Trophoblast cell (in vitro differentiated cells and primary cell): ENCODE measurements around the gene KHDC1. TPM values are rescaled to one million over a fixed set of nuclear protein-coding genes. Genes with fewer than 3 reads are reported as not detected.
"Not testable (repeated sequence)": the region's sequence is repeated elsewhere in the genome, so short reads cannot be mapped to it uniquely, and the experiment has no call there.

ENCODE experiments used
- DNase-seq, 2 donors: peaks; one replicate each; pipeline ENCODE4 v3.0.0-alpha.2; 2016
- H2AFZ ChIP-seq: 2 replicates; pipeline ENCODE4 v1.6.1; 2013; ENCODE audit warnings: low read length, moderate library complexity, mild to moderate bottlenecking; ENCODE audit not compliant: insufficient read depth, poor library complexity
- H2AK5ac ChIP-seq: 2 replicates; pipeline ENCODE4 v1.6.1; 2013; ENCODE audit warnings: mild to moderate bottlenecking, low read length
- H2BK120ac ChIP-seq: 2 replicates; pipeline ENCODE4 v1.6.1; 2013; ENCODE audit warnings: low read length, mild to moderate bottlenecking, moderate library complexity; ENCODE audit not compliant: insufficient read depth, poor library complexity
- H2BK12ac ChIP-seq: 2 replicates; pipeline ENCODE4 v1.6.1; 2013; ENCODE audit warnings: mild to moderate bottlenecking, low read length, moderate library complexity
- H2BK5ac ChIP-seq: 2 replicates; pipeline ENCODE4 v1.6.1; 2013; ENCODE audit warnings: low read length, low read depth, moderate library complexity, mild to moderate bottlenecking; ENCODE audit not compliant: poor library complexity
- H3K14ac ChIP-seq: 2 replicates; pipeline ENCODE4 v1.6.1; 2013; ENCODE audit warnings: mild to moderate bottlenecking, low read length
- H3K18ac ChIP-seq: 2 replicates; pipeline ENCODE4 v1.6.1; 2013; ENCODE audit warnings: mild to moderate bottlenecking, low read length
- H3K23ac ChIP-seq: 2 replicates; pipeline ENCODE4 v1.6.1; 2013; ENCODE audit warnings: low read length
- H3K27ac ChIP-seq: 2 replicates; pipeline ENCODE4 v1.5.1; 2013; ENCODE audit warnings: low read depth, mild to moderate bottlenecking, inconsistent platforms, low read length, moderate library complexity
- H3K27me3 ChIP-seq: 2 replicates; pipeline ENCODE4 v1.6.1; 2013; ENCODE audit warnings: inconsistent platforms, mild to moderate bottlenecking, low read length, moderate library complexity; ENCODE audit not compliant: insufficient read depth
- H3K36me3 ChIP-seq, 2 experiments: 1 replicate in 1 of 2; 2 replicates in 1 of 2; pipeline ENCODE4 v1.6.1; 2013; ENCODE audit warnings: low read length in 2 of 2, mild to moderate bottlenecking in 2 of 2, moderate library complexity in 1 of 2; ENCODE audit not compliant: insufficient read depth in 2 of 2, control insufficient read depth in 1 of 2
- H3K4ac ChIP-seq: 2 replicates; pipeline ENCODE4 v1.6.1; 2013; ENCODE audit warnings: low read depth, mild to moderate bottlenecking, low read length, moderate library complexity
- H3K4me1 ChIP-seq, 2 experiments: 1 replicate in 1 of 2; 2 replicates in 1 of 2; pipeline ENCODE4 v1.6.1; 2013; ENCODE audit warnings: low read length in 2 of 2, mild to moderate bottlenecking in 2 of 2, moderate library complexity in 1 of 2; ENCODE audit not compliant: insufficient read depth in 2 of 2, control insufficient read depth in 1 of 2
- H3K4me2 ChIP-seq: 2 replicates; pipeline ENCODE4 v1.6.1; 2013; ENCODE audit warnings: inconsistent platforms, mild to moderate bottlenecking, low read length, moderate library complexity
- H3K4me3 ChIP-seq: 2 replicates; pipeline ENCODE4 v1.5.1; 2013; ENCODE audit warnings: mild to moderate bottlenecking, low read depth, low read length, inconsistent platforms
- H3K79me1 ChIP-seq: one replicate; pipeline ENCODE4 v1.6.1; 2013; ENCODE audit warnings: low read length
- H3K79me2 ChIP-seq: 2 replicates; pipeline ENCODE4 v1.6.1; 2013; ENCODE audit warnings: low read length, mild to moderate bottlenecking; ENCODE audit not compliant: control insufficient read depth, insufficient read depth, poor library complexity
- H3K9ac ChIP-seq: 2 replicates; pipeline ENCODE4 v1.6.1; 2013; ENCODE audit warnings: mild to moderate bottlenecking, low read length
- H3K9me3 ChIP-seq: 2 replicates; pipeline ENCODE4 v1.6.1; 2013; ENCODE audit warnings: low read depth, mild to moderate bottlenecking, control low read depth, inconsistent platforms, low read length; ENCODE audit not compliant: insufficient read depth
- H4K12ac ChIP-seq: 2 replicates; pipeline ENCODE4 v1.6.1; 2013; ENCODE audit warnings: low read depth, mild to moderate bottlenecking, low read length, moderate library complexity
- H4K8ac ChIP-seq: 2 replicates; pipeline ENCODE4 v1.6.1; 2013; ENCODE audit warnings: low read depth, mild to moderate bottlenecking, low read length, moderate library complexity
- H4K91ac ChIP-seq: one replicate; pipeline ENCODE4 v1.6.1; 2013; ENCODE audit warnings: low read depth, mild to moderate bottlenecking, low read length, moderate library complexity
- whole genome bisulfite sequencing: extraction: QIAGEN DNeasy Blood & Tissue Kit; methylation state at CpG from one replicate; pipeline ENCODE4 v1.1.7; 2013; ENCODE audit warnings: missing lambda C conversion rate; ENCODE audit not compliant: insufficient read length, insufficient coverage; ENCODE audit errors: extremely low coverage; 5-methylcytosine and 5-hydroxymethylcytosine counted together
- polyA plus RNA-seq: library from polyadenylated mRNA; stranded (reverse); fragments of 200-250 nt; gene quantifications from 2 replicates; pipeline ENCODE4 v1.2.3, GENCODE V29; 2013

The KHDC1 gene, protein sequence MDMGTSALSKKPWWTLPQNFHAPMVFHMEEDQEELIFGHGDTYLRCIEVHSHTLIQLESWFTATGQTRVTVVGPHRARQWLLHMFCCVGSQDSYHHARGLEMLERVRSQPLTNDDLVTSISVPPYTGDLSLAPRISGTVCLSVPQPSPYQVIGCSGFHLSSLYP
- polyA plus RNA-seq = 2.2 and 2.4 TPM in 2 replicates

DNA sequence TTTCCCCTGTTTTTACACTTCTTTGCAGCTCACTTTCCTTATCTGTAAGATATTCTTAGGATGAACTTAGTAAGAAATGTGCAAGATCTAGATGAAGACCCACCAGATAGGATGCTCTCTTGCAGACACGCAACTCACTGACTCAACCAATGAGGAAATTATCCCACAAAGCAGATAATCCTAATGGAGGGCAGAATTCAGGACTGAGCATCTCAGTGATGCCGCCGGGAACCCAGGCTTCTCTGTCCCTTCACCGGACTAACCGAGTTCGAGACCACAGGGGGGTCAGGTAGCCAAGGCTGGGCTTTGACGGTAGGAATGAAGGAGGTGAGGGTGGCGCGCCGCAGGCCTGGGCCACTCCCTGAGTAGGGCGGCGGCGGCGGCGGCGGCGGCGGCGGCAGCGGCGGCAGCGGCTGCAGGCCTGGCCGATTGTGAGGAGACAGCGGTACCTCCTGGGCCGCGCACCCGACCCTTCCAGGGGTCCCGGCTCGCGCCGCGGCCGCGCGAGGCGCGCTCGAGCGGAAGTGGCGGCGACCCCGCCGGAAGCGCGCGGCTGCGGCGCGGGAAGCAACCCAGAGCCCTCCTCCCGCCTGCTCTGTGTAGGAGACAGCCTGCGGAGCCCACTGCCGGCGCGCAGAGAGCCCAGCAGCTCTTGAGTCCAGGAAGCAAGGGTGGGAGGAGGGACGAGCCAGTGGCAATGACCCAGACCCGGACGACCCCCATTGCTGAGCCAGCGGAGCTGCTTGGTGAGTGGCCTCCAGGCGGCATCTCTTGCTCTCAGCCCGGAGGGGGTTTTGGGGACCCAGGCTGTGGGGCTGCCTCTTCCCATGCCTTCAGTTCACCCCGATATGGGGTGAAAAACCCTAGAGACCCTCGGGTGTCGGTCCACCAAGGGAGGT is at the start of gene KHDC1:
KHDC1 (minus strand) TSS at position 526 of the 899 bp plus-strand sequence. CDS start 20,679 bp downstream, outside the sequence.
- H3K4me3 ChIP-seq = peak within 1 kb of the TSS; percentile 73
- peak within 1 kb of the TSS; percentile 84 for H3K14ac ChIP-seq
- H3K27ac ChIP-seq = peak within 1 kb of the TSS; percentile 48
- H3K9ac ChIP-seq = peak within 1 kb of the TSS; percentile 91
- H3K18ac ChIP-seq = peak within 1 kb of the TSS; percentile 44
- H3K4me1 ChIP-seq = peaks cover 14 to 16% of the 10 kb centered on the region in 2 experiments
- H2AFZ ChIP-seq = peak within 1 kb of the TSS; percentile 62
- no CpG with 5 or more reads among the region's 63 CpGs for WGBS
- H3K4me2 ChIP-seq = peak within 1 kb of the TSS; percentile 78
- H3K4ac ChIP-seq = peak within 1 kb of the TSS; percentile 9
- peak within 1 kb of the TSS; percentile 26 for H2BK120ac ChIP-seq
- H3K79me2 ChIP-seq = peaks cover 7% of the 10 kb centered on the region
- H2BK12ac ChIP-seq = peak within 1 kb of the TSS; percentile 74
- H4K91ac ChIP-seq = peak within 1 kb of the TSS; percentile 90
- peak within 1 kb of the TSS; percentile 100 for H4K12ac ChIP-seq
- no peaks in the 10 kb centered on the region for H3K36me3 ChIP-seq
- no peak within 1 kb of the TSS for H3K23ac ChIP-seq
- H3K9me3 ChIP-seq = no peaks in the 10 kb centered on the region
- peak within 1 kb of the TSS; percentile 94 for H4K8ac ChIP-seq
- H3K79me1 ChIP-seq = peaks cover 9% of the 10 kb centered on the region
- DNase-seq = peak; percentile 1 to 46
- no peaks in the 10 kb centered on the region for H3K27me3 ChIP-seq
- H2AK5ac ChIP-seq = peak within 1 kb of the TSS; percentile 66
- H2BK5ac ChIP-seq = peak within 1 kb of the TSS; percentile 52

DNA sequence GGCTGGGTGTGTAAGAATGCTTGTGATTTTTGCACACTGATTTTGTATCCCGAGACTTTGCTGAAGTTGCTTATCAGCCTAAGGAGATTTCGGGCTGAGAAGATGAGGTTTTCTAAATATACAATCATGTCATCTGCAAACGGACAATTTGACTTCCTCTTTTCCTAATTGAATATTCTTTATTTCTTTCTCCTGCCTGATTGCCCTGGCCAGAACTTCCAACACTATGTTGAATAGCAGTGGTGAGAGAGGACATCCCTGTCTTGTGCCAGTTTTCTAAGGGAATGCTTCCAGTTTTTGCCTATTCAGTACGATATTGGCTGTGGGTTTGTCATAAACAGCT is 47.5 kb upstream of the KHDC1 start:
- not testable (repeated sequence) for H3K14ac ChIP-seq, H4K91ac ChIP-seq, H2BK12ac ChIP-seq, DNase-seq, H2BK120ac ChIP-seq, H3K36me3 ChIP-seq, H3K18ac ChIP-seq, H3K79me2 ChIP-seq, H3K9ac ChIP-seq, H2BK5ac ChIP-seq, H4K12ac ChIP-seq, H3K9me3 ChIP-seq, H3K4me3 ChIP-seq, H3K27ac ChIP-seq, H3K27me3 ChIP-seq, H3K79me1 ChIP-seq, H2AK5ac ChIP-seq, H3K23ac ChIP-seq, H3K4me1 ChIP-seq, H3K4ac ChIP-seq
- no CpG with 5 or more reads among the region's 4 CpGs for WGBS
- Histone ChIP-seq H2AFZ (peak overlapping the region; percentile 34), H3K4me2 (peak overlapping the region; percentile 69), H4K8ac (peak overlapping the region; percentile 92)

DNA sequence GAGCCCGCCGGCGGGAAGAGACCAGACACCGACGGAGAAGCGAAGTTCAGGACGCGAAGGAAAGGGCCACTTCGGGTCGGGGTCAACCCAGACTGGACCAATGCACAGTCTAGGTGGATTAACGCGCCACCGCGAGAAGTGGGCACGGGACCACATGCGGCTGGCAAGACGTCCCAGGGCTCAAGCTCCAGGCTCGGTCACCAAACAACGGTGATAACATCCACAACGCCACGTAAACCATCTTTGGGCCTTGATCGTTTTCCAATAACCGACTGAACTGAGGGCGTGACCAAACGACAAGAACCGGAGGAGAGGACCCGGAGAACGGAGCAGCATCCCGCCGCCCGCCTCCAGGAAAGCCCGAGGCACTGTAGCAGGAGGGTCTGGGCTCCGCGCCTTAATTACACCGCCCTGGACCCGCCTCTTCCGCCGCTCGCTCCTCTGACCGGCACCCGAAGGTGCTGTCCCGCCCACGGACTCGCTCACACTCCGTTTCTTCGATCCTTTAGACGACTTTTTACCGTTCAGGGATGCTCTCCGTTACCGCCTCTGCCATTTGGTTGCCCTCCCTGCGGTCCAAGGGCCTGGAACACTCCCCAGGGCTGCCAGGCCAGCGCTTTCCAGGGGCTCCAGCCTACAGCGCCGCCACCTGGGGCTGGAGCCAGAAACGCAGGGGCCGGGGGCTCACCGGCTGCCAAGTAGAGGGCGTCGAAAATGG is 46.9 kb upstream of the KHDC1 start:
- H4K91ac ChIP-seq = peak overlapping the region; percentile 45
- H3K79me2 ChIP-seq = peaks cover 2% of the 10 kb centered on the region
- no CpG with 5 or more reads among the region's 59 CpGs for whole genome bisulfite sequencing

DNA sequence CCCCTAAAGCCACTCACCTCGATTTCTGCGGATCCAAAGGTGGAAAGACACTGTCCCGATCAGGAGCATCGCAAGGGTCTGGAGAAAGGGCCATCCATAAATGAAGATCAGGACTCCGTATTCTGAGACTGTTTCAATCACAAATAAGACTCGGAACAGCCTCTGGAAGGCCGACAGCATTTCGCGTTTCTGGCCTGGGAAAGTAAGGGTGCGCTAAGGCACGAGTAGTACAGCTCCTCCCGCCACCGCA is 46.5 kb upstream of the KHDC1 start:
- no peak overlapping the region for H2AK5ac ChIP-seq
- peaks cover 5% of the 10 kb centered on the region for H3K79me1 ChIP-seq
- H3K4me2 ChIP-seq = peak overlapping the region; percentile 69
- peak overlapping the region; percentile 7 for H3K14ac ChIP-seq
- no peaks in the 10 kb centered on the region for H3K9me3 ChIP-seq
- H3K4me3 ChIP-seq = peak overlapping the region; percentile 76
- no CpG with 5 or more reads among the region's 13 CpGs for WGBS
- H2AFZ ChIP-seq = peak overlapping the region; percentile 34
- H3K27me3 ChIP-seq = no peaks in the 10 kb centered on the region
- no peak for DNase-seq
- no peak overlapping the region for H2BK120ac ChIP-seq
- H4K91ac ChIP-seq = no peak overlapping the region
- no peak overlapping the region for H3K18ac ChIP-seq
- H3K9ac ChIP-seq = peak overlapping the region; percentile 70
- H3K4me1 ChIP-seq = peaks cover 0 to 7% of the 10 kb centered on the region in 2 experiments
- H3K79me2 ChIP-seq = peaks cover 2% of the 10 kb centered on the region
- H3K23ac ChIP-seq = no peak overlapping the region
- no peak overlapping the region for H3K27ac ChIP-seq
- H2BK5ac ChIP-seq = no peak overlapping the region
- H3K36me3 ChIP-seq = no peaks in the 10 kb centered on the region
- H4K8ac ChIP-seq = peak overlapping the region; percentile 92
- H2BK12ac ChIP-seq = no peak overlapping the region
- no peak overlapping the region for H3K4ac ChIP-seq
- H4K12ac ChIP-seq = peak overlapping the region; percentile 12

More for the DNA sequence above, 46.9 kb upstream of the KHDC1 start:
- Histone ChIP-seq H3K9me3 (peaks cover 2% of the 10 kb centered on the region), H3K9ac (peak overlapping the region; percentile 70), H2AK5ac (no peak overlapping the region), H4K12ac (peak overlapping the region; percentile 16), H3K27ac (no peak overlapping the region), H2BK120ac (no peak overlapping the region), H3K4me3 (peak overlapping the region; percentile 76), H3K4ac (peak overlapping the region; percentile 1), H4K8ac (peak overlapping the region; percentile 92), H3K27me3 (no peaks in the 10 kb centered on the region), H3K79me1 (peaks cover 5% of the 10 kb centered on the region), H2BK12ac (no peak overlapping the region), H3K4me1 (peaks cover 0 to 7% of the 10 kb centered on the region in 2 experiments), H3K23ac (no peak overlapping the region), H2AFZ (peak overlapping the region; percentile 34), H2BK5ac (peak overlapping the region; percentile 23), H3K36me3 (no peaks in the 10 kb centered on the region), H3K14ac (peak overlapping the region; percentile 55), H3K18ac (peak overlapping the region; percentile 68), H3K4me2 (peak overlapping the region; percentile 69)
- peak; percentile 11 to 31 for DNase-seq
